CD4-positive, alpha-beta memory T cell (primary cell): ENCODE measurements around the gene NEUROG1. TPM values are rescaled to one million over a fixed set of nuclear protein-coding genes. Genes with fewer than 3 reads are reported as not detected.

Experiments used
- CTCF ChIA-PET: fragments of 350-600 bp; sonication (Branson Sonifier 250); formaldehyde crosslinking; loops from one replicate; lab custom pipeline; 2021; ENCODE audit warnings: inconsistent platforms; ENCODE audit not compliant: partially characterized antibody; lab: Charles Lee
- POLR2A ChIA-PET: fragments of 350-600 bp; sonication (Branson Sonifier 250); formaldehyde crosslinking; loops from one replicate; lab custom pipeline; 2021; ENCODE audit not compliant: partially characterized antibody; lab: Charles Lee
- DNase-seq, 5 donors: peaks; one replicate each; pipeline versions ENCODE4 v3.0.0 to v3.0.0-alpha.2; 2020 to 2022; ENCODE audit warnings: mixed read lengths in 1 of 5
- H3K27ac ChIP-seq: one replicate; pipeline ENCODE4 v1.7.0; 2013; ENCODE audit warnings: low read depth, low read length
- H3K27me3 ChIP-seq: 2 replicates; pipeline ENCODE4 v1.7.0; 2013; ENCODE audit warnings: mild to moderate bottlenecking, low read length, moderate library complexity; ENCODE audit not compliant: insufficient read depth
- H3K36me3 ChIP-seq: 2 replicates; pipeline ENCODE4 v1.7.0; 2013; ENCODE audit warnings: mild to moderate bottlenecking, low read length, moderate library complexity; ENCODE audit not compliant: insufficient read depth
- H3K4me1 ChIP-seq: 2 replicates; pipeline ENCODE4 v1.7.0; 2013; ENCODE audit warnings: mild to moderate bottlenecking, low read length, moderate library complexity; ENCODE audit not compliant: insufficient read depth
- H3K4me3 ChIP-seq, 2 donors: one replicate each; pipeline ENCODE4 v1.7.0; 2013; ENCODE audit warnings: low read length in 2 of 2, mild to moderate bottlenecking in 1 of 2
- H3K9me3 ChIP-seq, 2 donors: one replicate each; pipeline ENCODE4 v1.7.0; 2013; ENCODE audit warnings: low read length in 2 of 2, control low read depth in 1 of 2; ENCODE audit not compliant: control insufficient read depth in 1 of 2
- H3K27ac Mint-ChIP-seq, 7 donors: one replicate each; pipeline ENCODE4 v1.8.0; 2020 to 2021; ENCODE audit warnings: mixed read lengths in 7 of 7, mild to moderate bottlenecking in 6 of 7, inconsistent platforms in 3 of 7, moderate library complexity in 3 of 7
- H3K27me3 Mint-ChIP-seq, 2 donors: one replicate each; pipeline ENCODE4 v1.8.0; 2020 to 2021; ENCODE audit warnings: mixed read lengths in 2 of 2
- H3K36me3 Mint-ChIP-seq, 2 donors: one replicate each; pipeline ENCODE4 v1.8.0; 2020 to 2021; ENCODE audit warnings: mixed read lengths in 2 of 2, inconsistent platforms in 1 of 2, mild to moderate bottlenecking in 1 of 2
- H3K4me1 Mint-ChIP-seq, 4 donors: one replicate each; pipeline ENCODE4 v1.8.0; 2020 to 2021; ENCODE audit warnings: mixed read lengths in 4 of 4, mild to moderate bottlenecking in 1 of 4
- H3K4me3 Mint-ChIP-seq, 8 donors: one replicate each; pipeline ENCODE4 v1.8.0; 2020 to 2021; ENCODE audit warnings: mixed read lengths in 8 of 8, mild to moderate bottlenecking in 7 of 8, moderate library complexity in 6 of 8, inconsistent platforms in 3 of 8
- H3K9me3 Mint-ChIP-seq, 8 donors: one replicate each; pipeline ENCODE4 v1.8.0; 2020 to 2021; ENCODE audit warnings: mixed read lengths in 8 of 8, mild to moderate bottlenecking in 5 of 8, inconsistent platforms in 3 of 8, moderate library complexity in 1 of 8
- intact Hi-C: fragments of 100-400 bp; cut with micrococcal nuclease; formaldehyde crosslinking; loops from one replicate; pipeline ENCODE4 v1.15.1; 2023
- polyA plus RNA-seq, 2 donors: library from polyadenylated mRNA; unstranded; fragments of 300-500 nt; fragmentation: Illumina TruSeq; gene quantifications; one replicate each; pipeline ENCODE4 v1.2.3, GENCODE V29; 2021
- total RNA-seq, 2 experiments: library from RNA; stranded (reverse); gene quantifications; one replicate each; pipeline ENCODE4 v1.2.3, GENCODE V29; 2021

The NEUROG1 gene
- total and polyA plus RNA-seq, 4 experiments from 2014 or later = not detected

DNA sequence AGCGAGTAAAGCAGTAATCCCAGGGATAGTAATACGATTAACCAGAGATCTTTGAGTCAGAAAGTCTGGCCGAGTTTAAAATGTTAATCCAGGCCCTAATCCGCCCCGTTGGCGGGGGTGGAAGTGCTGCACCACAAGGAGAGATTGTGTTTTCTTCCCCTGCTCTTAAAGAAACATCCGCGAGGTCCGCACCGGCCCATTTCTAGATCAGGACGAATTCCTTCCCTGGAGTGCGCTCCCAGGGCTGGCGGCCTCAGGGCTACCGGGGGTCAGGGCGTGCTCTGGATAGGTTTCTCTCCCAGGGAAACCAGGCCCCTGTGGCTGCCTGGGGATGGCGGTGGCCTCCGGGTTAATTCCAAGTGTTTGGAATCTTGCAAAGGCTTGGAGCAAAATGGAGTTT lies 9.3 kb upstream of the NEUROG1 start:
- Histone ChIP-seq H3K27me3 (peaks cover 24% of the 10 kb centered on the region), H3K9me3 (no peaks in the 10 kb centered on the region), H3K4me3 (no peak overlapping the region), H3K36me3 (no peaks in the 10 kb centered on the region), H3K4me1 (peaks cover 21% of the 10 kb centered on the region), H3K27ac (no peak overlapping the region)
- Mint-ChIP-seq H3K36me3 (no peaks in the 10 kb centered on the region), H3K4me3 (peak overlapping the region in 7 of 8 donors; percentile 21 to 93 (median 71)), H3K4me1 (peaks cover 5 to 20% (median 13%) of the 10 kb centered on the region in 4 donors), H3K9me3 (no peaks in the 10 kb centered on the region), H3K27ac (no peak overlapping the region), H3K27me3 (peaks cover 49 to 63% of the 10 kb centered on the region in 2 donors)
- POLR2A ChIA-PET = no interaction called here
- CTCF ChIA-PET = no interaction called here
- no peak for DNase-seq
- intact Hi-C loops = no loop called here

DNA sequence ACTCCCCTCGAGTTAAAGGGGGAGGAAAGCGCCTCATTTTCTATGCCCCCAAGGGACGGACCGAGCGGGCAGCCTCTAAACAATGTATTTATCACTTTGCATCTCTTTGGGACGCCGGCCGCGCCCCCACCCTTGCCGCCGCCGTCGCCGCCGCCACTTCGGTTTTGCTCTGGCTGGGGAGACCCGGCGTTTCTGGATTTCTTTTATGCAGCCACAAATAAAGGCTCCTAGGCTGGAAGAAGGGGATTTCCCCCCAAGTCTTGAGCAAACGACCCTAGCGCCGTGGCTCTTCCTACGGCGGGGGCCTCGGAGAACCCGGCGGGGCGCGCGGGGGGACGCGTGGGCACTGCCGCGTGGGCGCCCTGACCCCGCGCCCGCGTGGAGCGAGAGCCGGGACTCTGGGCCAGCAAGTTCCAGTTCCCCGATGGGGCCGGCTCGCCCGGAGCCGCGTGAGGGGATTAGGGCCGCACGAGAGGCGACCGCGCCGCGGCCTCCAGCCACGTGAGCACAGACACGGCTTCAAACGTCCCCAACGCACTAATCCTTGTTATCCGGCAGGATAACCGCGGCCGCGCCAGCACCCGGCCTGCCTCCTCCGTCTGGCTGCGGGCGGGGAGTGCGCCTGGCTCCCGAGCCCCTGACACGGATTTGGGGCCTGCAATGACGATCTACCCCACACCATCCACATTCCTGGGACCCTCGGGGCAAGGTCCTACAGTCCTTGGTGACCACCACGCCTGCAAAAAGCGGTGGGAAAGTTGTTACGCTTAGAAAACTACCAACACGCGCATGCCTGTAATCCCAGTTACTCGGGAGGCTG lies 7.9 kb upstream of the NEUROG1 start:
- peaks cover 58 to 67% of the 10 kb centered on the region in 2 donors for H3K27me3 Mint-ChIP-seq
- H3K27ac Mint-ChIP-seq = no peak overlapping the region
- DNase-seq = no peak
- ChIA-PET CTCF (interaction anchor here (0.9 to 1.3 kb wide), 2 partner anchors 15 to 22 kb away, joined by 3 read pairs; no protein-coding TSS in a partner anchor), POLR2A (no interaction called here)
- intact Hi-C loops = no loop called here
- Histone ChIP-seq H3K27me3 (peaks cover 24% of the 10 kb centered on the region), H3K27ac (no peak overlapping the region), H3K4me3 (peak overlapping the region; percentile 6 to 40), H3K36me3 (no peaks in the 10 kb centered on the region), H3K9me3 (no peaks in the 10 kb centered on the region), H3K4me1 (peaks cover 21% of the 10 kb centered on the region)
- H3K4me3 Mint-ChIP-seq = peak overlapping the region; percentile 82 to 97 (median 88)
- H3K36me3 Mint-ChIP-seq = no peaks in the 10 kb centered on the region
- peaks cover 5 to 20% (median 13%) of the 10 kb centered on the region in 4 donors for H3K4me1 Mint-ChIP-seq
- no peaks in the 10 kb centered on the region for H3K9me3 Mint-ChIP-seq

DNA sequence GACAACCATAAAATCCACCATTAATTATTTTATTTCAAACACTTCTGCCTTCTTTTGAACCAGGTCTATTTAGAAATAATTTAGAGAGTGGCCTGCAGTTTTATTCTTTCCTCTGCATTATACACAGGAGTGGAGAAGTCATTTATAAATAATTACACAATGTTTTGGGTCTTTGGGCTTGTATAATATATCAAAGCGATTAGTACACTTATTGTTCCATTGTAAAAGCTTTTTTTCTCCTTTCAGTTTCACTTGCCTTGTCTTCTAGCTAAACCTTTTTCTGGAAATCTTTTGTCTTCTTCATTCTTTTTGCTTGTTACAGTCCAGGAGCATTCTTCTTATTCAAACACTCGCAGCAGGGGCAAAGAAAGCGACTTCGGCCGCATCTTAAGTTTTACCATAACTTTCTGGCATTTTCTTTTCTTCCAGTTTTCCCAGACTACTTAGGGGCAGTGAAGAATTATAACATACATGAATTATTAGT lies 7.3 kb upstream of the NEUROG1 start:
- Mint-ChIP-seq H3K27ac (no peak overlapping the region), H3K9me3 (no peaks in the 10 kb centered on the region), H3K36me3 (no peaks in the 10 kb centered on the region), H3K27me3 (peaks cover 61 to 65% of the 10 kb centered on the region in 2 donors), H3K4me1 (peaks cover 5 to 20% (median 13%) of the 10 kb centered on the region in 4 donors), H3K4me3 (peak overlapping the region; percentile 73 to 85 (median 80))
- POLR2A ChIA-PET = no interaction called here
- Histone ChIP-seq H3K36me3 (no peaks in the 10 kb centered on the region), H3K27ac (no peak overlapping the region), H3K27me3 (peaks cover 24% of the 10 kb centered on the region), H3K9me3 (no peaks in the 10 kb centered on the region), H3K4me1 (peaks cover 21% of the 10 kb centered on the region), H3K4me3 (peak overlapping the region in 1 of 2 donors; percentile 40)
- DNase-seq = no peak
- intact Hi-C loops = no loop called here
- CTCF ChIA-PET = interaction anchor here (1.0 to 1.3 kb wide), 2 partner anchors 18 to 23 kb away, joined by 3 read pairs; no protein-coding TSS in a partner anchor

DNA sequence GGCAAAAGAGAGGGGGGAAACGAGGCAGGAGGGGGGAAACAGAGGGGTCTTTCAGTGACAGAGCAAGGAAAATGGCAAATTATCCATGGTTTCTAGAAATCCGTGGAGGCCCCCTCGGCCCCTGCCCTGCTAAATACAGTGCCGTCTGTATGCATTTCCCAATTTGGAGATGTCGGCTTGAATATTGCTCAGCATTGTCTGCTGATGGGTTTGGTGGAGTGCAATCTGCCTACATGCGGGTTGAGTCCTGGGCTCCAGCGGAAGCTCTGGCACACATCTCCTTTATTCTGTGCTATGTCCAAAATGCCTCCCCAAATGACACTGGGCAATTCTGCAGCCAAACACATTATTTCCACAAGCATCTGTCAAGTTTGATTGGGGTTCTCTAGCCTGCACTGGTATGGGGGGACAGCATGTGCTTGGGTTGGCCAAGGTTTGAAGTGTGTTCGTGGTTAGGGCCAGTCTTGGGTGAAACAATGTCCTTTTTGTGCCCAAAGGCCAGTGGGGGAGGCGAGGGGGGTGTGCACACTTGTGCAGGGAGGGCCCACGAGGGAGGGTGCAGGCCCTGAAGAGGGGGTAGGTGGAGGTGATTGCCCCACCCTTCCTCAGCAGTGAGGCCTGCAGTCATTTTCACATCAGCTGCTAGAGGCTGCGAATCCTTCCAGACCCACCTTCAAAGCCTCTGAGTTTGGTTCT lies 6.2 kb upstream of the NEUROG1 start:
- H3K9me3 ChIP-seq = no peaks in the 10 kb centered on the region
- H3K36me3 ChIP-seq = no peaks in the 10 kb centered on the region
- intact Hi-C loops = no loop called here
- Mint-ChIP-seq H3K36me3 (no peaks in the 10 kb centered on the region), H3K4me3 (peak overlapping the region in 2 of 8 donors; percentile 9 to 15), H3K27me3 (peaks cover 67 to 71% of the 10 kb centered on the region in 2 donors), H3K27ac (no peak overlapping the region), H3K9me3 (peaks cover 0 to 2% (median 0%) of the 10 kb centered on the region in 8 donors), H3K4me1 (peaks cover 5 to 20% (median 13%) of the 10 kb centered on the region in 4 donors)
- ChIA-PET CTCF (interaction anchor here (1.0 to 1.6 kb wide), 4 partner anchors 10 to 79 kb away, joined by 3 to 7 read pairs (median 3); no protein-coding TSS in a partner anchor), POLR2A (no interaction called here)
- H3K4me1 ChIP-seq = peaks cover 21% of the 10 kb centered on the region
- H3K27me3 ChIP-seq = peaks cover 29% of the 10 kb centered on the region
- DNase-seq = no peak
- no peak overlapping the region for H3K27ac ChIP-seq
- H3K4me3 ChIP-seq = no peak overlapping the region

DNA sequence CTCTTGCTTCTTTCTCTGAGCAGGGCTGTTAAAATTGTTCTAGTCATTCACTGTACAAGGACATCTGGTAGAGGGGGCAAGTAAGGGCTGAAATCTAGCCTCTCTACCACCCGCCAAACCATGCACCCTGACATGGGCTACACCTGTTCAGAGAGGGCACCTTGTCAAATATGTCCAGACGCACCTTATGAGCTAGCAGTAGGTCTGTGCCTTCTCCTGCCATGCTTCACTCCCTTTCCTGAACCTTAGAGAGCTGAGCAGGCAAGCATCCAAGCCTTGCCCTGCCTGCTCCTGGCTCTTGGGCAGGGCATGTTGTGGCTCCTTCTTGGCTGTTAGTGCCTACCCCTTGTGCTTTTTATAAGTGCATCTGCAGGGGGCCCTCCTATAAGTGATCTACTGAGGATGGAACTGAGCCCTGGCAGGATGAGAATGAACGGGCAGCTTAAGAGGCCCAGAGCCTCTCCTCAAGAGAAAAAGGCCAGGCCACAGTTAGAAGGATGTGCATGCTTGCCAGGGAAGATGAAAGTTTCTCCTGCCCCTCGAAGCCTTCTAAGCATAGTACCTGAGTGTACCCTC lies 3.8 kb upstream of the NEUROG1 start:
- no peak for DNase-seq
- CTCF ChIA-PET = interaction anchor here (1.6 to 2.1 kb wide), 2 partner anchors 15 to 26 kb away, joined by 5 to 9 read pairs; no protein-coding TSS in a partner anchor
- intact Hi-C loops = no loop called here

DNA sequence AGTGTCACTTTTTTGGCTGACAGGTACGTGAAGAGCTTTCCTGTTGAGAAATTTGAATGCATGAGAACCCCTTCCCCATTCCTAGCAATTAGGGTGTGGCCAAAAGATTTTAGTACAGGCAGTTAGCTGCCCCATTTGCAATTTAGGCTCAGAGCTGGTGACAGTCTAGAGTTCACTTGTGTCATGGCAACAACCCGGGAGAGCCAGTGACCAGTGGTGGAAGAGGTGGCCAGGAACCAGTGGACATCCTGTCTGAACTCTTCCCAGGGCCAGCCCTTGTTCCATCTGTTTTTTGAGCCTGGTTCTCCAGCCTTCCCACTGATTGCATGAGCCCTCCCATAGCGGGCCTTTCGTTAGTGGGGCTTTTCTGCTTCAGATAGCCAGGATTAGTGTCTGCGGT lies 2.5 kb upstream of the NEUROG1 start:
- CTCF ChIA-PET = interaction anchor here (1.2 kb wide), 1 partner anchor 28 kb away, joined by 3 read pairs; no protein-coding TSS in a partner anchor
- intact Hi-C loops = no loop called here
- DNase-seq = no peak

More for the DNA sequence above, 3.8 kb upstream of the NEUROG1 start:
- Histone ChIP-seq H3K36me3 (no peaks in the 10 kb centered on the region), H3K4me3 (no peak overlapping the region), H3K27me3 (peaks cover 26% of the 10 kb centered on the region), H3K27ac (no peak overlapping the region), H3K9me3 (no peaks in the 10 kb centered on the region), H3K4me1 (peaks cover 17% of the 10 kb centered on the region)
- Mint-ChIP-seq H3K36me3 (no peaks in the 10 kb centered on the region), H3K27ac (no peak overlapping the region), H3K4me1 (peaks cover 5 to 23% (median 14%) of the 10 kb centered on the region in 4 donors), H3K27me3 (peaks cover 61 to 67% of the 10 kb centered on the region in 2 donors), H3K4me3 (no peak overlapping the region), H3K9me3 (peaks cover 0 to 3% (median 0%) of the 10 kb centered on the region in 8 donors)
- POLR2A ChIA-PET = no interaction called here

More for the DNA sequence above, 2.5 kb upstream of the NEUROG1 start:
- Histone ChIP-seq H3K27ac (no peak overlapping the region), H3K9me3 (no peaks in the 10 kb centered on the region), H3K4me3 (no peak overlapping the region), H3K36me3 (no peaks in the 10 kb centered on the region), H3K4me1 (peaks cover 6% of the 10 kb centered on the region), H3K27me3 (peaks cover 26% of the 10 kb centered on the region)
- Mint-ChIP-seq H3K27me3 (peaks cover 67 to 74% of the 10 kb centered on the region in 2 donors), H3K4me1 (peaks cover 4 to 19% (median 12%) of the 10 kb centered on the region in 4 donors), H3K36me3 (no peaks in the 10 kb centered on the region), H3K9me3 (peaks cover 0 to 3% (median 0%) of the 10 kb centered on the region in 8 donors), H3K27ac (no peak overlapping the region), H3K4me3 (no peak overlapping the region)
- POLR2A ChIA-PET = no interaction called here
